ENCODE measurements around the gene AGBL4.

AGBL4 gene

DNA sequence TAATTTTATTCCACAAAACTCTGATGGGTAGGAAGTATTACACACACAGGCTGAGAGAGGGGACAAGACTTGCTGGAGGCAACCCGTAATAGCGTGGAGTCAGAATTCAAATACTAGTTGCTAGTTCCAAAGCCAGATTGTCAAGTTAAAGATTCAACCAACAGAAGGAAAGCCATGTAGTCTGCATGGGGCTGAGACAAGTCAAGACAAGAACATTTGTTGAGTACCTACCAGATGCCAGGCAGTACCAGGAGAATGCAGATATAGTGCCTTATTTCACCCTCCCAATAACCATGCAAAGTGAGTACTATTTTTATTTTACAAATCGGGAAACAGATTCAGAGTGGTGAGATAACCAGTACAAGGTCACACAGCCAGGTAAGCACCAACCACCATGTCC lies 1441.3 kb downstream of the AGBL4 start:
- Mint-ChIP-seq H3K36me3 (ENCODE audit: low read depth) (no peaks in the 10 kb centered on the region), H3K27ac (no peak overlapping the region), H3K9me3 (no peaks in the 10 kb centered on the region), H3K4me3 (no peak overlapping the region), H3K4me1 (peaks cover 17% of the 10 kb centered on the region), H3K27me3 (ENCODE audit: low read depth) (peaks cover 11% of the 10 kb centered on the region)
- TF ChIP-seq, protein P1, sequence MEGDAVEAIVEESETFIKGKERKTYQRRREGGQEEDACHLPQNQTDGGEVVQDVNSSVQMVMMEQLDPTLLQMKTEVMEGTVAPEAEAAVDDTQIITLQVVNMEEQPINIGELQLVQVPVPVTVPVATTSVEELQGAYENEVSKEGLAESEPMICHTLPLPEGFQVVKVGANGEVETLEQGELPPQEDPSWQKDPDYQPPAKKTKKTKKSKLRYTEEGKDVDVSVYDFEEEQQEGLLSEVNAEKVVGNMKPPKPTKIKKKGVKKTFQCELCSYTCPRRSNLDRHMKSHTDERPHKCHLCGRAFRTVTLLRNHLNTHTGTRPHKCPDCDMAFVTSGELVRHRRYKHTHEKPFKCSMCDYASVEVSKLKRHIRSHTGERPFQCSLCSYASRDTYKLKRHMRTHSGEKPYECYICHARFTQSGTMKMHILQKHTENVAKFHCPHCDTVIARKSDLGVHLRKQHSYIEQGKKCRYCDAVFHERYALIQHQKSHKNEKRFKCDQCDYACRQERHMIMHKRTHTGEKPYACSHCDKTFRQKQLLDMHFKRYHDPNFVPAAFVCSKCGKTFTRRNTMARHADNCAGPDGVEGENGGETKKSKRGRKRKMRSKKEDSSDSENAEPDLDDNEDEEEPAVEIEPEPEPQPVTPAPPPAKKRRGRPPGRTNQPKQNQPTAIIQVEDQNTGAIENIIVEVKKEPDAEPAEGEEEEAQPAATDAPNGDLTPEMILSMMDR (IDR thresholded peaks at IDR 0.05; ENCODE audit: unreplicated experiment in 3 of 3) = no peak

DNA sequence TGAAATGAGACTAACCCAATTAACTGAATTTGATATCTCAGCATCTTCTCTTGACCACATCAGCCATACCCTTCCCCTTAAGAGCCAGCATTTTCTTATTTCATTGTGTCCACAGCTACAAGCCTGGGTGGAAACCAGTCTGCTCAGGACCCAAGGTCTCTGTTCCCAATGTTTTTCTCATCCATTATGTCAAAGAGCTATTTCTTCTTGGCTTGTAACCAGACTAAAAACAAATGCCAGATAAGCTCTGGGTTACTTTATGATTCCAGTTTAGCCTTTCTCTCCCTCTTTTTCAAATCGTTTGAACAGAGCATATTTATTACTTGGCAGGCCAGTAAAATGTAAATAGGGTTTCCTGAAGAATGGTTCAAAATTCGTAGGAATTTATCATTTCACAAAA lies 1442.5 kb downstream of the AGBL4 start:
- Mint-ChIP-seq H3K36me3 (ENCODE audit: low read depth) (no peaks in the 10 kb centered on the region), H3K9me3 (no peaks in the 10 kb centered on the region), H3K4me1 (peaks cover 22% of the 10 kb centered on the region), H3K27me3 (ENCODE audit: low read depth) (peaks cover 5% of the 10 kb centered on the region), H3K27ac (peak overlapping the region; percentile 73 to 79 (median 78)), H3K4me3 (no peak overlapping the region)
- TF ChIP-seq, protein P1 (IDR thresholded peaks at IDR 0.05; ENCODE audit: unreplicated experiment in 3 of 3) = no peak

DNA sequence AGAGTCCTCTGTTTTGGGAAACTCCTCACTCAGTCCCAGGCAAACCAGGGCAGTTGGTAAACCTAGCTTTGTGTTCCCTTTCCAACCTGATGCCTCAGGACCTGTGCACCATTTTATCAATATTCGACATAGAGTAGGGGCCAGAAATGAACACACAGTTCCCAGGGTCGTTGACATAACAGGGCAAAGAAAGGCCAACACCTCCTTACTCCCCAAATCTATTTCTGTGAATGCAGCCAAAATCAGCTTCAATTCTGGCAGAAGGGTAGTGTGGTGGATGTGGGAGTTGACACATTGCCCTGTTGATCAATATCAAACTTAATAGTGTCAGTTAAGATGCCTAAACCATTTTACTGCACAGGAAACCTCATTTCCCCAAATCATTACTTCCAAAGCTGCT lies 1447.2 kb downstream of the AGBL4 start:
- Mint-ChIP-seq H3K27ac (no peak overlapping the region), H3K36me3 (ENCODE audit: low read depth) (no peaks in the 10 kb centered on the region), H3K9me3 (no peaks in the 10 kb centered on the region), H3K27me3 (ENCODE audit: low read depth) (peaks cover 13% of the 10 kb centered on the region), H3K4me3 (no peak overlapping the region), H3K4me1 (peaks cover 25% of the 10 kb centered on the region)
- TF ChIP-seq, protein P1 (IDR thresholded peaks at IDR 0.05; ENCODE audit: unreplicated experiment in 3 of 3) = no peak

DNA sequence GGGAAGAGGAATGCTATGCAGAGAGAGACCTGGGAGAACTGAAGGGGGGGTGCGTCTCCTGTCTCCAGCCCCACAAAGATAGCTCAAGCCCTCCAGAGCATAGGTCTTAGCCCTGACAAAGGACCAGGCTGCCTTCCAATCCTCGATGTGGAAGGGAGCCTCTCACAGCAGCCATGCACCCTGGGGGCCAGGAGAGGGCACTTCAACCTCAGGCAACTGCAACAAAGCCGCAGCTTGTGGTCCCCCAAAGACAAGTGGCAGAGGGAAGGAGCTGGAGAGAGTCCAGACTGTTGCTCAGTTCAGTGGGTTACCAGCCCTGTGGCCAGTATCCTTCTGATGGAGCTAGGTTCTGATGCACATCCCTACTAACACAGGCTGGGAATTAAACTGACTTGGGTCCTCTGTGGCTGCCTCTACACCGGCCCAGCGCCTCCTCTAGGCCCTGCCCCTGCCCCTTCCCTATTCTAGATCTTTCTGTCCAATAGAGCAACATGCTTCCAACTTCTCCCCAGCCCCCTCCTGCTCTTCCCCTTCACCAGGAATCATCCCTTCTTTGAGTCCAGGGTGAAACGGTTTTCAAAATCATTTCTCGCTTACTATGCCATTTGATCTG lies 1451.0 kb downstream of the AGBL4 start:
- TF ChIP-seq, protein P1 (IDR thresholded peaks at IDR 0.05; ENCODE audit: unreplicated experiment in 3 of 3) = peak; percentile 74 to 85 (median 83)

DNA sequence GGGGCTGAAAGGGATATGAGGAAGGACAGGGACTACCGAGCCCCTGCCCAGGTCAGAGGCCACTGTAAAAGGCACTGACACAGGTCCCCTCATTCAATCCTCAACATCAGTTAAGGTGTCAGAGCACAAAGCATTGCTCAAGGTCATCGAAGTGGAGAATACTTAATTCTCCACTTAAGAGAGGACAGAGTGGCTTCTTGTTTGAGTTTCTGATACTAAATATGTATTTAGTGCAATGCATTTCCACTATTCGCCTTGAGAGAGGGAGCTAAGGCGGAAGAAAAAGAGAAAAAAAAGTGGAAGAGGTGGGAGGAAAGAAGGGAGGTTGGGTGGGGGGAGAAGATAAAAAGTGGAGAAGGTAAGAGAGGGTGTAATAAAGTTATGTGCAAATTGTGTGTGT lies 1451.6 kb downstream of the AGBL4 start:
- peaks cover 12% of the 10 kb centered on the region for H3K4me1 Mint-ChIP-seq
- peaks cover 25% of the 10 kb centered on the region for H3K27me3 Mint-ChIP-seq (ENCODE audit: low read depth)

More for the DNA sequence above, 1451.0 kb downstream of the AGBL4 start:
- Mint-ChIP-seq H3K4me1 (peaks cover 15% of the 10 kb centered on the region), H3K27ac (peak overlapping the region in 1 of 3 experiments; percentile 48), H3K9me3 (no peaks in the 10 kb centered on the region), H3K36me3 (ENCODE audit: low read depth) (no peaks in the 10 kb centered on the region), H3K27me3 (ENCODE audit: low read depth) (peaks cover 21% of the 10 kb centered on the region), H3K4me3 (no peak overlapping the region)

More for the DNA sequence above, 1451.6 kb downstream of the AGBL4 start:
- H3K27ac Mint-ChIP-seq = peak overlapping the region in 1 of 3 experiments; percentile 48
- no peaks in the 10 kb centered on the region for H3K9me3 Mint-ChIP-seq
- TF ChIP-seq, protein P1 (IDR thresholded peaks at IDR 0.05; ENCODE audit: unreplicated experiment in 3 of 3) = no peak
- H3K4me3 Mint-ChIP-seq = no peak overlapping the region
- H3K36me3 Mint-ChIP-seq (ENCODE audit: low read depth) = no peaks in the 10 kb centered on the region

Data from nephron (organoid).